GM18502 (cell line): ENCODE measurements around the gene SKA2.
"Not testable (repeated sequence)": the region's sequence is repeated elsewhere in the genome, so short reads cannot be mapped to it uniquely, and the experiment has no call there.

Source experiments
- ATAC-seq: cut with Tn5 transposase; IDR thresholded peaks from one replicate; pipeline ENCODE4 v1.9.1; 2021; ENCODE audit warnings: mild to moderate bottlenecking; ENCODE audit not compliant: unreplicated experiment, poor library complexity

SKA2 gene

GRCh38 chr17:59106463-59107305 is 48.3 kb downstream of the SKA2 start, which contains the start of gene TRIM37:
Gene TRIM37 (minus strand): TSS chr17:59106880. CDS start chr17:59106461, 419 bp downstream.
- peak; percentile 94 for ATAC-seq

GRCh38 chr17:59105852-59106462 is 49.0 kb downstream of the SKA2 start:
- ATAC-seq = peak; percentile 23

GRCh38 chr17:59101178-59101577 is 53.8 kb downstream of the SKA2 start:
- ATAC-seq = no peak

DNA sequence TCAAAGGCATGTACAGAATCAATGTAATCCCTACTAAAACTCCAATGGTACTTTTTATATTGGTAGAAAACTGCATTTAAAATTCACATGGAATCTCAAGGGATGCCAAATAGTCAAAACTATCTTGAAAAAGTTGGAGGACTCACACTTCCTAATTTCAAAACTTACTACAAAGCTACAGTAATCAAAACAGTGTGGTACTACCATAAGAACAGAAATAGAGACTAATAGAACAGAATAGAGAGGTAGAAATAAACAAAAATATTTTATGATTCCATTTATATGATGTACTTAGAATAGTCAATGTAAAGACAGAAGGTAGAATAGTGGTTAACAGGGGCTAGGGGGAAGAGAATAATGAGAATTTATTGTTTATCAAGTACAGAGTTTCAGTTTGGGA is 57.1 kb downstream of the SKA2 start:
- ATAC-seq = no peak

DNA sequence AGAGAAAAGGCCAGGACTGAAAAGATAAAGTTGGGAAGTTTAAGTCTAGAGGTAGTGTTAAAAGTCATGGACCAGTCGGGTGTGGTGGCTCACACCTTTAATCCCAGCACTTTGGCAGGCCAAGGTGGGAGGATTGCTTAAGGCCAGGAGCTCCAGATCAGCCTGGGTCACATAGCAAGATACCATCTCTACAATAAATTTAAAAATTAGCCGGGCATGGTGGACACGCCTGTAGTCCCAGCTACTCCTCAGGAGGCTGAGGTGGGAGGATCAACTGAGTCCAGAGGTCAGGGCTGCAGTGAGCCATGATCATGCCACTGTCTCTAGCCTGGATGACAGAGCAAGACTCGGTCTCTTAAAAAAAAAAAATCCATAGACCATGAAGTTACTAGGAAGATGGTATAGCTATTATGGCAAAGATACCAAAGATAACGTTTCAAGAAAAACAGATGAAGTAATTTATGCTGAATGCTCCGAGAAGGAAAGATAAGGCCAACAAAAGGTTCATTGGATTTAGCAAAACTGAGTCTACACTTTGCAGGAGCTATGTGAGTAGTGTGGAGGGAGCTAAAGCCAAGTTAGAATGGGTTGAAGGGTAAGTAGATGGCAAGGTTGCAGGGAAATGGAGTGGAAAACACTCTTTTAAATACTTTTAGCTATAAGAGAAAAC is 60.0 kb downstream of the SKA2 start:
- ATAC-seq = no peak

DNA sequence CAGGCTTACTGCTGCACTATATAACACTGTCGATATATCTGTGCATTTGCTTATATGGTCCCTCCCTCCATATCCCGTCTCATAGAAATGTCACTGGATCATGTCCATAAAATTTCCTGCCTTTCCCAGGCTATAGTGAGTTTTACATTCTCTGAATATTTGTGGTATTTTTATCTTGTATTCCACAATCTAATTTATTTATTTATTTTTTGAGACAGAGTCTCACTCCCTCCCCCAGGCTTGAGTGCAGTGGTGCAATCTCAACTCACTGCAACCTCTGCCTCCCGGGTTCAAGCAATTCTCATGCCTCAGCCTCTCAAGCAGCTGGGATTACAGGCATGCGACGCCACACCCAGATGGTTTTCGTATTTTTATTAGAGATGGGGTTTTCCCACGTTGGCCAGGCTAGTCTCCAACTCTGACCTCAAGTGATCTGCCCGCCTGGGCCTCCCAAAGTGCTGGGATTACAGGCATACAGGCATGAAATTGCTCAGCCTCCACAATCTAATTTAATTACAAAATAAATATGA is 61.2 kb downstream of the SKA2 start:
- no peak for ATAC-seq

GRCh38 chr17:59093145-59093701 is 61.8 kb downstream of the SKA2 start:
- no peak for ATAC-seq

DNA sequence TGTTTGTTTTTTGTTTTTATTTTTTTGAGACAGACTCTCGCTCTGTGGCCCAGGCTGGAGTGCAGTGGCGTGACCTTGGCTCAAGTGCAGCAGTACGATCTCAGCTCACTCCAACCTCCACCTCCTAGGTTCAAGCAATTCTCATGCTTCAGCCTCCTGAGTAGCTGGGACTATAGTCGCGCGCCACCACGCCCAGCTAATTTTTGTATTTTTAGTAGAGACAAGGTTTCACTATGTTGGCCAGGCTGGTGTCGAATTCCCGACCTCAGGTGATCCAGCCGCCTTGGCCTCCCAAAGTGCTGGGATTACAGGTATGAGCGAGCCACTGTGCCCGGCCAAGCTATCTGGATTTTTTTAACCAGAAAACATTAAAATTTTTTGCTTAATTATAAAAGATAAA is 64.4 kb downstream of the SKA2 start:
- not testable (repeated sequence) for ATAC-seq

DNA sequence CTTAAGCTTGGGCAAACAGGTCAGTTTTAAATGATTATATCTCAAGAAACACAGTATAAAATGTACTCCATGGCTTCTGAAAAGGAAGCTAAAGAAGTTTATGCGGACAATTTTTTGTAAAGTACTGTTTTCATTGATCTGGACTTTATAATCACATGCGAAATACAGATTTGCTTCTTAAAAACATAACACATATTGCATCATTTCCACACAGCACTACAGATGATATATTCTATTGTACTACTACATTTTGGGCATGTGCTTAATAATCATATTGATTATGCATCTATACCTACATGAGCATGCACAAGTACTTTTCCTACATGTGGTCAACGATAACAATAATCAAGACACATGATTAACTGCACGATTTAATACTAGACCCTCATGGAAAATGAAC is 70.8 kb downstream of the SKA2 start:
- ATAC-seq = no peak

- no peak for ATAC-seq
Observed at GRCh38 chr17:59074494-59074893, 80.5 kb downstream of the SKA2 start.

- no peak for ATAC-seq
Observed at GRCh38 chr17:59073972-59074371, 81.0 kb downstream of the SKA2 start.

DNA sequence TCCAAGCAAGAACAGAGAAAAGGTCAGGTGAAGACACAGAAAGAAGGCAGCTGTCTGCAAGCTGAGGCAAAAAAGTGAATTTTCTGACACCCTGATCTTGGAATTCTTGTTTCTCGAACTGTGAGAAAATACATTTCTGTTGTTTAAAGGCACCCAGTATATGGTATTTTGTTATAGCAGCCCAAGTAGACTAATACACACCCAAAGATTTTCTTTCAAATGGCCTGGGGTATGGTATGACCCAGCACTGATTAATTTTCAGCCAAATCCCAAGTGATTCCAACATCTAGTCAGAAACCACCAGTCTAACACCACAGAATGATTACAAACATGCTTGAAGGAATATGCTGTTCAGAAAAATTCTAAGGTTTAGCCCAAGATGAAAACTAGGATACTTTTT is 85.1 kb downstream of the SKA2 start:
- ATAC-seq = no peak

DNA sequence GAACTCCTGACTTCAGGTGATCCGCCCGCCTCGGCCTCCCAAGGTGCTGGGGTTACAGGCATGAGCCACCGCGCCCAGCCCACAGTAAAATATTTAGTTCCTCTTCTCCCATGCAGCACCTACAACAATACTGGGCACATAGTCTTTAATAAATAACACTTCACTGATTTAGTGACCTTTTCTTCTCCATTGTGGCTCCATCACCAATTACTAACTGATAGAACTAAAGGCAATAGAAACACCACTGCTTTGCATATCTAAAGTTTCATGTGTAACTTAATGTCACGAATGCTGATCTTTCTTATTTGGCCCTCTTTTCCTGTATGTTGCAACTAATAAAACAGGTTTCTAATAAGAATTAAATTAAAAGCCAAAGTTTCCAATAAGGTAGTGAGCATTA is 87.2 kb downstream of the SKA2 start:
- ATAC-seq = no peak

DNA sequence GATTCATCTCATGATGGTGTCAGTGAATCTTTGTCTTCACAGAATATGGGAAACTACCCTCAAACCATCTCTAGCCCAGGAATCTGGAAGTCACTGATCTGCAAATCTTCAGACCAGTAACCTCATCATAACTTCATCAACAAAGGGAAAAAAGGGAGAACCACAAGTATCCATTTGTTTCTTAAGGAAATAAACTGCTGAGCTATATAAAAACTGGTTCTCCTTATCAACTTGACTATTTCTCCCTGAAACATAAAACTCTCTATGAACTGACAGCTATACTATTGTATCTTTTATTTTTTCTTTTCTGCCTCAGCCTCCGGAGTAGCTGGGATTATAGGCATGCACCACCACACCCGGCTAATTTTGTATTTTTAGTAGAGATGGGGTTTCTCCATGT is 87.6 kb downstream of the SKA2 start:
- no peak for ATAC-seq

DNA sequence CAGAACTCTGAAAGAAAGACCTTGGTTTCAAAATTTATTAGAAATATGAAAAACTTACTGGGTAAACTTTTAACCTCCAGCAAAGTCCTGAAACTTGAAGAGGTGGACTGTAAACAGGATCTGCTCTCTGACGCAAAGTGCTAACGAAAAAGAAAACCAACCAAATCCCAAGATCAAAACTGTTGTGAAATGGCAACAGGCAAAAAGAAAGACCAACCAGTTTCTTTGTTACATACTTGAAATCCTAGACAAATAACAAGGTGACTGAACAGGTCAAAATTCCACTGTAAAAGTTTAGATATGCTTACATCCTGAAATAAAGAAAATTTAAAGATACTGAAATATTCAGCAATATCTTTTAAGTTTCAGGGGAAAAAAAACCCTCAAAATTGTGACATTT is 92.5 kb downstream of the SKA2 start:
- ATAC-seq = no peak
